Erythroblast (primary cell): ENCODE results near the gene PMAIP1.
A peak's percentile ranks its signal among the peaks of the same experiment; 100 is the strongest.

Source experiments
- DNase-seq, 2 experiments: peaks; one replicate each; lab custom pipeline; 2025; lab: John Stamatoyannopoulos, UW
- GATA1 ChIP-seq: IDR thresholded peaks from 2 replicates; pipeline ENCODE4 v1.6.1; 2011; ENCODE audit warnings: low read depth, mild to moderate bottlenecking, control low read depth, low read length, moderate library complexity
- POLR2A ChIP-seq: IDR thresholded peaks from 2 replicates; pipeline ENCODE4 v1.6.1; 2011; ENCODE audit warnings: mild to moderate bottlenecking, low read length

PMAIP1 gene

GRCh38 chr18:59898609-59899297 is 1.0 kb upstream of the PMAIP1 start:
- DNase-seq, result no peak
- TF ChIP-seq GATA1 (no peak), POLR2A (no peak)

GRCh38 chr18:59900222-59901128 is 679 bp downstream of the PMAIP1 start:
- peak; percentile 84 to 87 for DNase-seq
- TF ChIP-seq POLR2A (peak; percentile 11), GATA1 (no peak)

GRCh38 chr18:59902131-59902992 is 2.6 kb downstream of the PMAIP1 start:
- TF ChIP-seq POLR2A (no peak), GATA1 (no peak)
- DNase-seq, result peak in 1 of 2 experiments; percentile 52

GRCh38 chr18:59902993-59903610 is 3.3 kb downstream of the PMAIP1 start:
- TF ChIP-seq GATA1, result no peak
- no peak for TF ChIP-seq POLR2A
- no peak for DNase-seq

GRCh38 chr18:59904011-59904601 is 4.3 kb downstream of the PMAIP1 start:
- TF ChIP-seq GATA1 (no peak), POLR2A (no peak)
- DNase-seq, result no peak

GRCh38 chr18:59905686-59906091 is 5.9 kb downstream of the PMAIP1 start:
- TF ChIP-seq POLR2A (no peak), GATA1 (no peak)
- no peak for DNase-seq

GRCh38 chr18:59906203-59906602 is 6.4 kb downstream of the PMAIP1 start:
- no peak for DNase-seq

GRCh38 chr18:59907172-59907571 is 7.4 kb downstream of the PMAIP1 start:
- TF ChIP-seq GATA1, result no peak
- TF ChIP-seq POLR2A, result no peak
- no peak for DNase-seq

More at GRCh38 chr18:59906203-59906602, 6.4 kb downstream of the PMAIP1 start:
- TF ChIP-seq GATA1 (no peak), POLR2A (no peak)

- TF ChIP-seq GATA1 (no peak), POLR2A (no peak)
- no peak for DNase-seq
Measured at GRCh38 chr18:59907660-59908059, 7.9 kb downstream of the PMAIP1 start.

GRCh38 chr18:59908799-59909198 is 9.0 kb downstream of the PMAIP1 start:
- no peak for DNase-seq
- TF ChIP-seq POLR2A, result no peak
- TF ChIP-seq GATA1, result no peak

GRCh38 chr18:59909289-59910036 is 9.7 kb downstream of the PMAIP1 start:
- TF ChIP-seq GATA1, result no peak
- no peak for TF ChIP-seq POLR2A
- no peak for DNase-seq

- TF ChIP-seq GATA1 (no peak), POLR2A (no peak)
- DNase-seq, result no peak
Measured at GRCh38 chr18:59910967-59911366, 11.2 kb downstream of the PMAIP1 start.
